ENCODE data around the gene FOXO3. TPM values are rescaled to one million over a fixed set of nuclear protein-coding genes. Genes with fewer than 3 reads are reported as not detected.

FOXO3 gene
- total RNA-seq, 4 donors from 2014 or later: 29.9 to 66.1 (median 59.1) TPM

DNA sequence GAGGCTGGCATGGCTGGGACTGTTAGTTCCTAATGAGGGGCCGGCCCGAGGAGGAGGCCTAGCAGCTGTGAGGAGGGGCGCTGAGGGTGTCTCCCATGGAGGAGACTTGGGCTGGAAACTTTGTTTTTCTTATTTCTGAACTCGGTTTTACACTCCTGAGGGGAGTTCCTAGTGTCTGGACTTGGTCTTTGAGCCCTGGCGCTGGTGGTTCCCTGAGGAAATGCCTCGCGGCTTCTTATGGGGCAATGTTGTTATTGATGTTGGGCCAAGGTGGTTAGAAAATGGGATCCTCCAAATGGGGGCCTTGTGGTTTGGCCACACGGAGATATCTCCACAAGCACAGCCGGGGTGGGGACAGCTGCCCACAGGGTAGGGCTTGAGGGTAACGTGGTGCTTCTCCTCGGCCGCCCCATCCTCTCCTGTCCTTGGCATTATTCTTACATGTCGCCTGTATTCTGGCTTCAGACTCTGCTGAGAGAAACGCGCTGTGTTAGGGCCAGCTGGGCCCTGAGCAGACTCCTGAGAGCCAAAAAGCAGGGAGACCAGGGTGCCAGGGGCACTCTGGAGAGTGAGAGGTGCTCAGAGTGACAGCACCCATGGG is 136.9 kb downstream of the FOXO3 start:
- in situ Hi-C loops (cut with MboI; ENCODE audit: low pct_ligation_motif_present in 1 of 4, low pct_unique_long_range_greater_than_20kb in 1 of 4, low sequenced_read_pairs in 3 of 4) (no loop called here), intact Hi-C loops (cut with DNase I; ENCODE audit: low total_unique reads) (no loop called here)
- Histone ChIP-seq H3K4me1 (no peaks in the 10 kb centered on the region), H3K27me3 (no peaks in the 10 kb centered on the region), H3K36me3 (no peaks in the 10 kb centered on the region), H3K9me3 (peaks cover 9 to 16% of the 10 kb centered on the region in 2 donors), H3K27ac (no peak overlapping the region), H3K4me3 (no peak overlapping the region)
- 64 to 83% methylated on average over 6 to 15 of the region's 15 CpGs for WGBS, 2 donors (ENCODE audit: low coverage in 1 of 2)
- no peak for DNase-seq
- TF ChIP-seq POLR2A (IDR thresholded peaks at IDR 0.05): no peak
- TF ChIP-seq POLR2AphosphoS5 (IDR thresholded peaks at IDR 0.05): no peak
- TF ChIP-seq, protein P1, sequence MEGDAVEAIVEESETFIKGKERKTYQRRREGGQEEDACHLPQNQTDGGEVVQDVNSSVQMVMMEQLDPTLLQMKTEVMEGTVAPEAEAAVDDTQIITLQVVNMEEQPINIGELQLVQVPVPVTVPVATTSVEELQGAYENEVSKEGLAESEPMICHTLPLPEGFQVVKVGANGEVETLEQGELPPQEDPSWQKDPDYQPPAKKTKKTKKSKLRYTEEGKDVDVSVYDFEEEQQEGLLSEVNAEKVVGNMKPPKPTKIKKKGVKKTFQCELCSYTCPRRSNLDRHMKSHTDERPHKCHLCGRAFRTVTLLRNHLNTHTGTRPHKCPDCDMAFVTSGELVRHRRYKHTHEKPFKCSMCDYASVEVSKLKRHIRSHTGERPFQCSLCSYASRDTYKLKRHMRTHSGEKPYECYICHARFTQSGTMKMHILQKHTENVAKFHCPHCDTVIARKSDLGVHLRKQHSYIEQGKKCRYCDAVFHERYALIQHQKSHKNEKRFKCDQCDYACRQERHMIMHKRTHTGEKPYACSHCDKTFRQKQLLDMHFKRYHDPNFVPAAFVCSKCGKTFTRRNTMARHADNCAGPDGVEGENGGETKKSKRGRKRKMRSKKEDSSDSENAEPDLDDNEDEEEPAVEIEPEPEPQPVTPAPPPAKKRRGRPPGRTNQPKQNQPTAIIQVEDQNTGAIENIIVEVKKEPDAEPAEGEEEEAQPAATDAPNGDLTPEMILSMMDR (IDR thresholded peaks at IDR 0.05): no peak

DNA sequence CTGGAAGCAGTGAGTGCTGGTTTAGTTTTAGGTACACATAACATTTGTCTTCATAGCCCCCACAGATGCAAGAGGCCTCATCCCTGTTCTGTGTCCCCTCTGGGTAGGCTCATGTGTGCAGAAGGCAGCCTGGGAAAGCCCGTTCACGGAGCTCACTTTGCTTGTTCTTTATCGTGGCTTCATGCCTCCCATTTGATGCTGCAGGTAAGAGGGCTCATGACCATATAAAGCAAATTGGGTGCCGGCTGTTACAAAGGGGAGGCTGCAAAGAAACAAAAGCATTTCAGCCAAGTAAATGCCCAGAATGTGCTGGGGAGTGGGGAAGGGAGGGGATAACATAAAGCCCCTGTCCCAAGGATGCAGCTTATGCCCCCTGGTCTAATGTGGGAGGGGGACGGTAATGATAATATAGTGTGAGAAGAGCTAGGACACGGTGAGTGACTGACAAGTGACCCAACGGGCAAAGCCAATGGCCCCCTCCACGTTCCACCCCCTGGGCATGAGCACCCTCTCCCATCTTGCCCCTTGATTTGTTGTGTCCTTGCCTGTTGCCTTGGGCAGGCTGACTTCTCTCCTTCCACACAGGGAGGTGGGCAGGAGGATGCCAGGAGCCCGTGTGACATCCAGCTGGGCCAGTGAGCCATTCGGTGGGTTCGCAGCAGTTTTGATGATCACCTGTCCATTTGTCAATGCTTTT is 138.0 kb downstream of the FOXO3 start:
- in situ Hi-C loops (cut with MboI; ENCODE audit: low pct_ligation_motif_present in 1 of 4, low pct_unique_long_range_greater_than_20kb in 1 of 4, low sequenced_read_pairs in 3 of 4): no loop called here
- no peak for TF ChIP-seq EP300 (IDR thresholded peaks at IDR 0.05; ENCODE audit: low read depth)
- TF ChIP-seq POLR2AphosphoS5 (IDR thresholded peaks at IDR 0.05): no peak
- TF ChIP-seq, protein P1 (IDR thresholded peaks at IDR 0.05): no peak
- TF ChIP-seq POLR2A (IDR thresholded peaks at IDR 0.05): no peak
- no peak for DNase-seq

DNA sequence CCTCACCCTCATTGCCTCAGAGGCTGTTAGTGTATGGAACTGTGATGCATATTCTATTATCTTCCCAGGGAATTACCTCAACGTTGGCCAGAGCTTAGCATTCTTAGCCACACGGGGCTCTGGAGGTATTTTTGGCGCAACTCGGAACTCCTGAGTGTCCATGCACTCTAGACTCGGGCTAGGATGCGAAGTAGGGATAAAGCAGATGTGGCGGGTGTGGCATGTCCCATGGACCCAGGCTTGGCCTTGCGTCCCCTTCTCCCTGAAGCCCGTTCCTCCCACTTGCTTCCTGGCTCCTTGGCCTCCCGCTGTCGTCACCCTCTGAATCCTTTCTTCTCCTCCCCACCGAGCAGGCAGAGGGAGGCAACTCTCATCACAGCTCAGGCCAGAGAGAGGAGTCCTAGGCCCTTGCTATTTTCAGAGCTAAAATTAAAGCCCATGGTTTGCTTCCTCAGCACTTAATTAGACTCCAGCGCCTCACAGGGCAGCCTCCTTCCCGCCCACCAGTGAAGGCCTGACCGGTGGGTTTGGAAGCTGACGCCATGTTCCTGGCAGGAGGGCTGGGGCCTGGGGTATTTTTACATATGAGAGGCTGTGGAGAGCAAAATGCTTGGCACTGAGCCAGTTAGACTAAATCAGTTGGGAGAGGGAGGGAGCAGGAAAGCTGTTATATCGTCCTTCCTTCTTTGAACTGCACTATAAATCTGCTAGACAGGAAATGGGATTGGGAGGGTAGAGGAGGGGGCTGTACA is 138.7 kb downstream of the FOXO3 start:
- Histone ChIP-seq H3K9me3 (peaks cover 14 to 20% of the 10 kb centered on the region in 2 donors), H3K36me3 (no peaks in the 10 kb centered on the region), H3K27ac (no peak overlapping the region), H3K27me3 (no peaks in the 10 kb centered on the region), H3K4me1 (no peaks in the 10 kb centered on the region), H3K4me3 (no peak overlapping the region)
- WGBS, 2 donors (ENCODE audit: low coverage in 1 of 2): 40 to 85% methylated on average over 1 to 17 of the region's 17 CpGs
- no peak for DNase-seq
- no peak for TF ChIP-seq POLR2AphosphoS5 (IDR thresholded peaks at IDR 0.05)
- TF ChIP-seq EP300 (IDR thresholded peaks at IDR 0.05; ENCODE audit: low read depth): no peak
- TF ChIP-seq, protein P1 (IDR thresholded peaks at IDR 0.05): no peak
- TF ChIP-seq POLR2A (IDR thresholded peaks at IDR 0.05): no peak
- in situ Hi-C loops (cut with MboI; ENCODE audit: low pct_ligation_motif_present in 1 of 4, low pct_unique_long_range_greater_than_20kb in 1 of 4, low sequenced_read_pairs in 3 of 4) (no loop called here), intact Hi-C loops (cut with DNase I; ENCODE audit: low total_unique reads) (no loop called here)

More for the DNA sequence above, 138.0 kb downstream of the FOXO3 start:
- H3K4me1 ChIP-seq: no peaks in the 10 kb centered on the region
- H3K36me3 ChIP-seq: no peaks in the 10 kb centered on the region
- WGBS, 2 donors (ENCODE audit: low coverage in 1 of 2): 87 to 94% methylated on average over 3 to 11 of the region's 11 CpGs
- H3K4me3 ChIP-seq: no peak overlapping the region
- H3K27me3 ChIP-seq: no peaks in the 10 kb centered on the region
- H3K9me3 ChIP-seq: peaks cover 14 to 20% of the 10 kb centered on the region in 2 donors
- H3K27ac ChIP-seq: no peak overlapping the region
- intact Hi-C loops (cut with DNase I; ENCODE audit: low total_unique reads): no loop called here

DNA sequence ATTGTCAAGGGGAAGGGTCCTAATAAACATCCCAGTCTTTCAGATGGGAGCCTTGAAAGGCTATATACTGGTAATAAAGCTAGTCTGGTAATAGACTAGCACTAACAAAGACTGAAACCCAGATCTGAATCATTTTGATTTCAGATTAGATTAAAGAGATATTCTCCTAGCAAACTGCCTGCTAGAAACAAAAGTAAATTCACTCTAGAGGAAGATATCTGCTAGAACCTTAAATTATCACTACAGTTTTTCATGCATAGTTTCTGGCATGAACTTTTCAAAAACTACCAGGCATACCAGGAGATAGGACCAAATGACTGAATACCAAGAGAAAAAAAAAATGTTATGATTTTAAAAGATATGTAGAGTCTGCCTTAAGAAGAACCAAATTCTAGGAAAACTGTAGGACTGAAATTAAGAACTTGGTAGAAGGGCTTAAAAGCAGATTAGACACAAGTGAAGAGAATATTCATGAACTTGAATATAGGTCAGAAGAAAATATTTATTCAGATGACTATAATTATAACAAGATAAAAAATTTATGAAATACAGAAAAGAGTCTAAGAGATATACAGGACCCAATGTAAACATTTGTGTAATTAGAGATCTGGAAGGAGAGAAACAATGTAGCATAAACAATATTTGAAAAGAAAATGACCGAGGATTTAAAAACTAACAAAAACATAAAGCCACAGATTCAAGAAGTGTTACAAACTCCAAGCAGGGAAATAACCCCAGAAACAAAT is 141.6 kb downstream of the FOXO3 start:
- intact Hi-C loops (cut with DNase I; ENCODE audit: low total_unique reads): no loop called here
- 94 to 100% methylated on average over 1 of the region's 1 CpG for WGBS, 2 donors (ENCODE audit: low coverage in 1 of 2)
- Histone ChIP-seq H3K9me3 (peaks cover 14 to 20% of the 10 kb centered on the region in 2 donors), H3K27me3 (no peaks in the 10 kb centered on the region), H3K4me1 (peaks cover 0 to under 1% (median 0%) of the 10 kb centered on the region in 4 donors), H3K4me3 (no peak overlapping the region), H3K27ac (no peak overlapping the region), H3K36me3 (no peaks in the 10 kb centered on the region)
- no peak for DNase-seq
- in situ Hi-C loops (cut with MboI; ENCODE audit: low pct_ligation_motif_present in 1 of 4, low pct_unique_long_range_greater_than_20kb in 1 of 4, low sequenced_read_pairs in 3 of 4): no loop called here
- TF ChIP-seq, protein P1 (IDR thresholded peaks at IDR 0.05): no peak
- TF ChIP-seq EP300 (IDR thresholded peaks at IDR 0.05; ENCODE audit: low read depth): no peak
- TF ChIP-seq POLR2A (IDR thresholded peaks at IDR 0.05): no peak
- TF ChIP-seq POLR2AphosphoS5 (IDR thresholded peaks at IDR 0.05): no peak
